GM12878 (cell line): ENCODE measurements around the gene KCNQ1. TPM values are rescaled to one million over a fixed set of nuclear protein-coding genes. Genes with fewer than 3 reads are reported as not detected.

Experiments
- ATF7 ChIP-seq: fragments of 450-650 bp; IDR thresholded peaks from 2 replicates; pipeline ENCODE4 v1.6.1; 2016; ENCODE audit warnings: low read depth, mild to moderate bottlenecking
- BHLHE40 ChIP-seq, 2 experiments: fragments of 450-650 bp in 1 of 2; IDR thresholded peaks; 2 replicates each; pipeline ENCODE4 v1.6.1; 2011 to 2017; ENCODE audit warnings: low read depth in 2 of 2, borderline replicate concordance in 1 of 2, improper control_type of control experiment in 1 of 2, low read length in 1 of 2, mild to moderate bottlenecking in 1 of 2
- CTCF ChIP-seq, 3 experiments: IDR thresholded peaks in 2 of 3; conservative IDR thresholded peaks in 1 of 3; 2 replicates each; pipeline ENCODE4 v1.5.1; 2011; ENCODE audit warnings: low read depth in 3 of 3, low read length in 3 of 3, mild to moderate bottlenecking in 3 of 3, control low read depth in 2 of 3, moderate library complexity in 2 of 3, inconsistent platforms in 1 of 3, mixed read lengths in 1 of 3; ENCODE audit not compliant: control insufficient read depth in 2 of 3, insufficient read depth in 1 of 3; ENCODE audit errors: extremely low read depth in 1 of 3
- DPF2 ChIP-seq: fragments of 450-650 bp; IDR thresholded peaks from 2 replicates; pipeline ENCODE4 v1.6.1; 2017; ENCODE audit warnings: mild to moderate bottlenecking
- EGR1 ChIP-seq, 2 experiments: IDR thresholded peaks; 1 replicate in 1 of 2; 2 replicates in 1 of 2; pipeline ENCODE4 v1.6.1; 2011 to 2012; ENCODE audit warnings: low read depth in 2 of 2, low read length in 2 of 2, borderline replicate concordance in 1 of 2, mild to moderate bottlenecking in 1 of 2, moderate library complexity in 1 of 2
- EZH2 ChIP-seq: IDR thresholded peaks from 2 replicates; pipeline ENCODE4 v1.6.1; 2012; ENCODE audit warnings: low read depth, mild to moderate bottlenecking, control low read depth, inconsistent platforms, low read length, borderline replicate concordance; ENCODE audit not compliant: control insufficient read depth
- HCFC1 ChIP-seq: fragments of 150-350 bp; IDR thresholded peaks from 2 replicates; pipeline ENCODE4 v1.6.1; 2014; ENCODE audit warnings: low read length
- HSF1 ChIP-seq: fragments of 150-350 bp; IDR thresholded peaks from 2 replicates; pipeline ENCODE4 v1.6.1; 2014; ENCODE audit warnings: mild to moderate bottlenecking, low read depth, low read length
- MEF2A ChIP-seq: IDR thresholded peaks from 2 replicates; pipeline ENCODE4 v1.6.1; 2011; ENCODE audit warnings: low read depth, mild to moderate bottlenecking, low read length, moderate library complexity; ENCODE audit not compliant: insufficient read depth
- MYC ChIP-seq: IDR thresholded peaks from 2 replicates; pipeline ENCODE4 v1.6.1; 2011; ENCODE audit warnings: mild to moderate bottlenecking, low read length, moderate library complexity, inconsistent platforms; ENCODE audit not compliant: insufficient read depth, insufficient replicate concordance, insufficient read length, severe bottlenecking
- NFIC ChIP-seq: IDR thresholded peaks from 2 replicates; pipeline ENCODE4 v1.6.1; 2012; ENCODE audit warnings: low read depth, mild to moderate bottlenecking, inconsistent platforms, low read length, moderate library complexity
- RB1 ChIP-seq: fragments of 450-650 bp; formaldehyde crosslinking; IDR thresholded peaks from 2 replicates; pipeline ENCODE4 v1.6.1; 2017; ENCODE audit warnings: mild to moderate bottlenecking, borderline replicate concordance
- SMC3 ChIP-seq: IDR thresholded peaks from 2 replicates; pipeline ENCODE4 v1.6.1; 2011; ENCODE audit warnings: low read length, improper control_type of control experiment, borderline replicate concordance
- ZNF24 ChIP-seq: fragments of 450-650 bp; IDR thresholded peaks from 2 replicates; pipeline ENCODE4 v1.6.1; 2017; ENCODE audit warnings: antibody characterized with exemption, mild to moderate bottlenecking
- polyA plus RNA-seq, 11 experiments: library from polyadenylated mRNA; depleted of rRNA in 4 of 11; unstranded in 6 of 11; stranded (reverse) in 5 of 11; fragments of >200 nt; fragmentation: Nextera tagmentation in 4 of 11; fragmentation: Illumina TruSeq in 1 of 11; extraction: Ambion mirVana in 4 of 11; extraction: Trizol in 1 of 11; gene quantifications; 1 replicate in 1 of 11; 2 replicates in 10 of 11; pipeline versions ENCODE4 v1.2.1 to v1.2.3, GENCODE V29; 2011 to 2016; ENCODE audit warnings: inconsistent platforms in 2 of 11, missing spikeins in 2 of 11, low read depth in 1 of 11
- total RNA-seq, 4 experiments: library from RNA; depleted of rRNA in 3 of 4; stranded (reverse); fragments of >200 nt in 3 of 4; fragmentation: Illumina TruSeq in 1 of 4; extraction: Trizol in 1 of 4; gene quantifications; 2 replicates each; pipeline versions ENCODE4 v1.2.1 to v1.2.3, GENCODE V29; 2013 to 2021
- TF ChIP-seq, protein P1 (sequence below): fragments of 450-650 bp; formaldehyde crosslinking; IDR thresholded peaks from 2 replicates; pipeline ENCODE4 v1.4.0; 2022; ENCODE audit warnings: mild to moderate bottlenecking, moderate library complexity
- TF ChIP-seq, protein P2 (sequence below): fragments of 450-650 bp; IDR thresholded peaks from 2 replicates; pipeline ENCODE4 v1.6.1; 2018; ENCODE audit warnings: borderline replicate concordance, mild to moderate bottlenecking; ENCODE audit not compliant: partially characterized antibody
- TF ChIP-seq, protein P3 (sequence below): IDR thresholded peaks from 2 replicates; pipeline ENCODE4 v1.6.1; 2011; ENCODE audit warnings: borderline replicate concordance, low read depth, mild to moderate bottlenecking, moderate library complexity, mixed read lengths, low read length; ENCODE audit not compliant: insufficient read depth; ENCODE audit errors: extremely low read length

KCNQ1 gene
- total and polyA plus RNA-seq, 10 of the 15 experiments (the other 5 are each of a cell fraction or from before 2014, with no cell fraction given): 0.03 to 0.15 (median 0.12) TPM; not detected in 7

- TF ChIP-seq BHLHE40 (IDR thresholded peaks at IDR 0.05; ENCODE audit: borderline replicate concordance in 1 of 2, low read depth in 2 of 2, low read length in 1 of 2): peak; percentile 49 to 60; a peak in 2 of 4 replicates
- TF ChIP-seq, protein P1, sequence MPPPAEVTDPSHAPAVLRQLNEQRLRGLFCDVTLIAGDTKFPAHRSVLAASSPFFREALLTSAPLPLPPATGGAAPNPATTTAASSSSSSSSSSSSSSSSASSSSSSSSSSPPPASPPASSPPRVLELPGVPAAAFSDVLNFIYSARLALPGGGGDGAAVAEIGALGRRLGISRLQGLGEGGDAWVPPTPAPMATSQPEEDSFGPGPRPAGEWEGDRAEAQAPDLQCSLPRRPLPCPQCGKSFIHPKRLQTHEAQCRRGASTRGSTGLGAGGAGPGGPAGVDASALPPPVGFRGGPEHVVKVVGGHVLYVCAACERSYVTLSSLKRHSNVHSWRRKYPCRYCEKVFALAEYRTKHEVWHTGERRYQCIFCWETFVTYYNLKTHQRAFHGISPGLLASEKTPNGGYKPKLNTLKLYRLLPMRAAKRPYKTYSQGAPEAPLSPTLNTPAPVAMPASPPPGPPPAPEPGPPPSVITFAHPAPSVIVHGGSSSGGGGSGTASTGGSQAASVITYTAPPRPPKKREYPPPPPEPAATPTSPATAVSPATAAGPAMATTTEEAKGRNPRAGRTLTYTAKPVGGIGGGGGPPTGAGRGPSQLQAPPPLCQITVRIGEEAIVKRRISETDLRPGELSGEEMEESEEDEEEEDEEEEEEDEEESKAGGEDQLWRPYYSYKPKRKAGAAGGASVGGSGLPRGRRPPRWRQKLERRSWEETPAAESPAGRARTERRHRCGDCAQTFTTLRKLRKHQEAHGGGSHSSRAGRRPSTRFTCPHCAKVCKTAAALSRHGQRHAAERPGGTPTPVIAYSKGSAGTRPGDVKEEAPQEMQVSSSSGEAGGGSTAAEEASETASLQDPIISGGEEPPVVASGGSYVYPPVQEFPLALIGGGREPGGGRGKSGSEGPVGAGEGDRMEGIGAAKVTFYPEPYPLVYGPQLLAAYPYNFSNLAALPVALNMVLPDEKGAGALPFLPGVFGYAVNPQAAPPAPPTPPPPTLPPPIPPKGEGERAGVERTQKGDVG: no peak
- no peak for TF ChIP-seq EGR1 (IDR thresholded peaks at IDR 0.05; ENCODE audit: borderline replicate concordance in 1 of 2, low read depth in 2 of 2, low read length in 2 of 2)
- TF ChIP-seq, protein P2, sequence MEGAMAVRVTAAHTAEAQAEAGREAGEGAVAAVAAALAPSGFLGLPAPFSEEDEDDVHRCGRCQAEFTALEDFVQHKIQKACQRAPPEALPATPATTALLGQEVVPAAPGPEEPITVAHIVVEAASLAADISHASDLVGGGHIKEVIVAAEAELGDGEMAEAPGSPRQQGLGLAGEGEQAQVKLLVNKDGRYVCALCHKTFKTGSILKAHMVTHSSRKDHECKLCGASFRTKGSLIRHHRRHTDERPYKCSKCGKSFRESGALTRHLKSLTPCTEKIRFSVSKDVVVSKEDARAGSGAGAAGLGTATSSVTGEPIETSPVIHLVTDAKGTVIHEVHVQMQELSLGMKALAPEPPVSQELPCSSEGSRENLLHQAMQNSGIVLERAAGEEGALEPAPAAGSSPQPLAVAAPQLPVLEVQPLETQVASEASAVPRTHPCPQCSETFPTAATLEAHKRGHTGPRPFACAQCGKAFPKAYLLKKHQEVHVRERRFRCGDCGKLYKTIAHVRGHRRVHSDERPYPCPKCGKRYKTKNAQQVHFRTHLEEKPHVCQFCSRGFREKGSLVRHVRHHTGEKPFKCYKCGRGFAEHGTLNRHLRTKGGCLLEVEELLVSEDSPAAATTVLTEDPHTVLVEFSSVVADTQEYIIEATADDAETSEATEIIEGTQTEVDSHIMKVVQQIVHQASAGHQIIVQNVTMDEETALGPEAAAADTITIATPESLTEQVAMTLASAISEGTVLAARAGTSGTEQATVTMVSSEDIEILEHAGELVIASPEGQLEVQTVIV: no peak
- TF ChIP-seq CTCF (IDR thresholded peaks at IDR 0.05 in 2 of 3, conservative IDR thresholded peaks at IDR 0.05 in 1 of 3; ENCODE audit: control insufficient read depth in 2 of 3, extremely low read depth in 1 of 3, insufficient read depth in 1 of 3, low read depth in 3 of 3, low read length in 3 of 3): peak; percentile 81 to 90 (median 82)
- no peak for TF ChIP-seq DPF2
- TF ChIP-seq HSF1: no peak
- TF ChIP-seq, protein P3, sequence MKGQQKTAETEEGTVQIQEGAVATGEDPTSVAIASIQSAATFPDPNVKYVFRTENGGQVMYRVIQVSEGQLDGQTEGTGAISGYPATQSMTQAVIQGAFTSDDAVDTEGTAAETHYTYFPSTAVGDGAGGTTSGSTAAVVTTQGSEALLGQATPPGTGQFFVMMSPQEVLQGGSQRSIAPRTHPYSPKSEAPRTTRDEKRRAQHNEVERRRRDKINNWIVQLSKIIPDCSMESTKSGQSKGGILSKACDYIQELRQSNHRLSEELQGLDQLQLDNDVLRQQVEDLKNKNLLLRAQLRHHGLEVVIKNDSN: no peak
- TF ChIP-seq ATF7: no peak
- TF ChIP-seq MEF2A: no peak
- TF ChIP-seq MYC: no peak
- TF ChIP-seq RB1: no peak
- TF ChIP-seq ZNF24: no peak
- no peak for TF ChIP-seq EZH2
- peak; percentile 98 for TF ChIP-seq SMC3
- TF ChIP-seq HCFC1: no peak
- TF ChIP-seq NFIC: no peak
These were observed 24.9 kb upstream of the KCNQ1 start (continued) for GRCh38 chr11:2419638-2420501.
